GM23338 (cell line): Measurements from ENCODE around the gene THSD4. TPM values are rescaled to one million over a fixed set of nuclear protein-coding genes. Genes with fewer than 3 reads are reported as not detected.

Source experiments
- polyA plus RNA-seq: library from polyadenylated mRNA; unstranded; fragments of >200 nt; fragmentation: Nextera tagmentation; extraction: Ambion mirVana; gene quantifications from 2 replicates; pipeline ENCODE4 v1.2.1, GENCODE V29; 2016
- total RNA-seq: library from RNA; depleted of rRNA; stranded (reverse); fragments of >200 nt; shearing (Covaris generic); gene quantifications from 2 replicates; pipeline ENCODE4 v1.2.3, GENCODE V29; 2014; rRNA removed

Gene THSD4
- total and polyA plus RNA-seq, 2 experiments from 2014 or later = 2.0 to 7.4 TPM

Other genes starting within 250 kb of the THSD4 start
- gene THAP10, start 223.0 kb upstream of the THSD4 start, total RNA-seq = 5.5 and 5.7 TPM in 2 replicates
- 4.5 and 8.2 TPM in 2 replicates for gene THAP10, start 223.0 kb upstream of the THSD4 start, polyA plus RNA-seq
- 13.3 and 14.6 TPM in 2 replicates for gene LRRC49, start 222.6 kb upstream of the THSD4 start, total RNA-seq
- gene LRRC49, start 222.6 kb upstream of the THSD4 start, polyA plus RNA-seq = 6.9 and 8.5 TPM in 2 replicates